ENCODE data around the gene PMAIP1. TPM values are rescaled to one million over a fixed set of nuclear protein-coding genes. Genes with fewer than 3 reads are reported as not detected.

Gene PMAIP1
- total RNA-seq, 1 donor from 2014 or later: 4.9 TPM

- H3K36me3 Mint-ChIP-seq (ENCODE audit: insufficient read depth): no peaks in the 10 kb centered on the region
- H3K4me3 Mint-ChIP-seq (ENCODE audit: low read depth): no peak overlapping the region
- H3K4me1 Mint-ChIP-seq (ENCODE audit: low read depth): peaks cover 3% of the 10 kb centered on the region
- no peak for DNase-seq (ENCODE audit: low spot score, unreplicated experiment)
- no peak overlapping the region for H3K27ac Mint-ChIP-seq
- H3K27me3 Mint-ChIP-seq: peaks cover 5% of the 10 kb centered on the region
- no peaks in the 10 kb centered on the region for H3K9me3 Mint-ChIP-seq (ENCODE audit: low read depth)
- TF ChIP-seq CTCF (IDR thresholded peaks at IDR 0.05; ENCODE audit: unreplicated experiment): no peak
Measured at GRCh38 chr18:59861009-59861408, 38.8 kb upstream of the PMAIP1 start.

- DNase-seq (ENCODE audit: low spot score, unreplicated experiment): no peak
- no peak for TF ChIP-seq CTCF (IDR thresholded peaks at IDR 0.05; ENCODE audit: unreplicated experiment)
- Mint-ChIP-seq H3K36me3 (ENCODE audit: insufficient read depth) (no peaks in the 10 kb centered on the region), H3K27me3 (peaks cover 5% of the 10 kb centered on the region), H3K4me1 (ENCODE audit: low read depth) (peaks cover 3% of the 10 kb centered on the region), H3K9me3 (ENCODE audit: low read depth) (no peaks in the 10 kb centered on the region), H3K27ac (no peak overlapping the region), H3K4me3 (ENCODE audit: low read depth) (no peak overlapping the region)
Measured at GRCh38 chr18:59861963-59862819, 37.6 kb upstream of the PMAIP1 start.

GRCh38 chr18:59865241-59865986, 34.4 kb upstream of the PMAIP1 start:
- peaks cover 3% of the 10 kb centered on the region for H3K4me1 Mint-ChIP-seq (ENCODE audit: low read depth)
- no peaks in the 10 kb centered on the region for H3K36me3 Mint-ChIP-seq (ENCODE audit: insufficient read depth)
- H3K27me3 Mint-ChIP-seq: no peaks in the 10 kb centered on the region
- no peak for TF ChIP-seq CTCF (IDR thresholded peaks at IDR 0.05; ENCODE audit: unreplicated experiment)
- H3K4me3 Mint-ChIP-seq (ENCODE audit: low read depth): no peak overlapping the region
- no peak overlapping the region for H3K27ac Mint-ChIP-seq
- DNase-seq (ENCODE audit: low spot score, unreplicated experiment): no peak
- no peaks in the 10 kb centered on the region for H3K9me3 Mint-ChIP-seq (ENCODE audit: low read depth)

- Mint-ChIP-seq H3K9me3 (ENCODE audit: low read depth) (no peaks in the 10 kb centered on the region), H3K27me3 (peaks cover 2% of the 10 kb centered on the region), H3K27ac (no peak overlapping the region), H3K36me3 (ENCODE audit: insufficient read depth) (no peaks in the 10 kb centered on the region), H3K4me1 (ENCODE audit: low read depth) (peaks cover 3% of the 10 kb centered on the region), H3K4me3 (ENCODE audit: low read depth) (no peak overlapping the region)
- no peak for DNase-seq (ENCODE audit: low spot score, unreplicated experiment)
- no peak for TF ChIP-seq CTCF (IDR thresholded peaks at IDR 0.05; ENCODE audit: unreplicated experiment)
Measured at GRCh38 chr18:59866551-59867269, 33.1 kb upstream of the PMAIP1 start.

All from progenitor cell of endocrine pancreas (in vitro differentiated cells).